NCI-H1092 (cell line): ENCODE results near the gene DFFA.
"Not testable (repeated sequence)": the region's sequence is repeated elsewhere in the genome, so short reads cannot be mapped to it uniquely, and the experiment has no call there.

Experiments used
- DNase-seq: peaks from one replicate; lab custom pipeline; 2025; lab: John Stamatoyannopoulos, UW

Gene DFFA

GRCh38 chr1:10506046-10506676, 33.8 kb upstream of the DFFA start:
- not testable (repeated sequence) for DNase-seq

GRCh38 chr1:10504249-10504648, 31.9 kb upstream of the DFFA start:
- no peak for DNase-seq

GRCh38 chr1:10502206-10502605, 29.9 kb upstream of the DFFA start:
- no peak for DNase-seq

GRCh38 chr1:10498231-10498630, 25.9 kb upstream of the DFFA start:
- no peak for DNase-seq

GRCh38 chr1:10497109-10497508, 24.8 kb upstream of the DFFA start:
- no peak for DNase-seq

GRCh38 chr1:10495952-10496351, 23.6 kb upstream of the DFFA start:
- DNase-seq: no peak

- DNase-seq: no peak
Measured at GRCh38 chr1:10495475-10495817, 23.1 kb upstream of the DFFA start.

- DNase-seq: peak; percentile 63
Measured at GRCh38 chr1:10494754-10495474, 22.6 kb upstream of the DFFA start.

- no peak for DNase-seq
Measured at GRCh38 chr1:10494418-10494753, 22.1 kb upstream of the DFFA start.

GRCh38 chr1:10490286-10490970, 18.1 kb upstream of the DFFA start:
- no peak for DNase-seq

GRCh38 chr1:10489291-10490055, 17.1 kb upstream of the DFFA start:
- no peak for DNase-seq

GRCh38 chr1:10484521-10484920, 12.2 kb upstream of the DFFA start:
- DNase-seq: no peak

- DNase-seq: no peak
Measured at GRCh38 chr1:10480614-10481013, 8.3 kb upstream of the DFFA start.

- DNase-seq: no peak
Measured at GRCh38 chr1:10479296-10479695, 7.0 kb upstream of the DFFA start.

GRCh38 chr1:10475510-10475909, 3.2 kb upstream of the DFFA start:
- no peak for DNase-seq

- peak; percentile 85 for DNase-seq
Measured at GRCh38 chr1:10474613-10475507, 2.5 kb upstream of the DFFA start, which contains the start of gene PEX14. Gene PEX14 (plus strand): TSS chr1:10474950. CDS start chr1:10474967, 17 bp downstream.

- DNase-seq: not testable (repeated sequence)
Measured at GRCh38 chr1:10474309-10474612, 1.9 kb upstream of the DFFA start.

GRCh38 chr1:10473145-10473765, 926 bp upstream of the DFFA start:
- no peak for DNase-seq

GRCh38 chr1:10471411-10472219, 714 bp downstream of the DFFA start:
- DNase-seq: peak; percentile 27

GRCh38 chr1:10470043-10470442, 2.3 kb downstream of the DFFA start:
- DNase-seq: no peak
